GM13977 (cell line): ENCODE measurements around the gene KRT10.

Experiments used
- DNase-seq: peaks from one replicate; pipeline ENCODE4 v3.0.0; 2012; ENCODE audit warnings: low spot score
- CTCF ChIP-seq: IDR thresholded peaks from 2 replicates; pipeline ENCODE4 v1.5.1; 2012; ENCODE audit warnings: mild to moderate bottlenecking, control low read depth; ENCODE audit not compliant: insufficient read depth; ENCODE audit errors: extremely low read depth, missing control alignments
- in situ Hi-C: fragments of 300-500 bp; cut with MboI; formaldehyde crosslinking; loops from one replicate; pipeline ENCODE4 v1.12.0; 2022; ENCODE audit warnings: low sequenced_read_pairs, low pct_unique_long_range_greater_than_20kb, mixed read lengths, inconsistent platforms; ENCODE audit not compliant: unreplicated experiment

Gene KRT10

GRCh38 chr17:40836020-40836419, 13.6 kb upstream of the KRT10 start:
- DNase-seq = no peak
- TF ChIP-seq CTCF = no peak
- in situ Hi-C loops = no loop called here

- TF ChIP-seq CTCF = no peak
- no peak for DNase-seq
- in situ Hi-C loops = no loop called here
Measured at GRCh38 chr17:40833882-40834281, 11.5 kb upstream of the KRT10 start.

GRCh38 chr17:40832840-40833239, 10.4 kb upstream of the KRT10 start:
- TF ChIP-seq CTCF = no peak
- in situ Hi-C loops = no loop called here
- no peak for DNase-seq

- DNase-seq = no peak
- in situ Hi-C loops = no loop called here
- no peak for TF ChIP-seq CTCF
Measured at GRCh38 chr17:40830085-40830776, 7.8 kb upstream of the KRT10 start.

- no peak for DNase-seq
Measured at GRCh38 chr17:40828454-40829044, 6.1 kb upstream of the KRT10 start.

GRCh38 chr17:40827746-40828453, 5.5 kb upstream of the KRT10 start:
- TF ChIP-seq CTCF = no peak
- no peak for DNase-seq
- in situ Hi-C loops = no loop called here

More at GRCh38 chr17:40828454-40829044, 6.1 kb upstream of the KRT10 start:
- in situ Hi-C loops = no loop called here
- no peak for TF ChIP-seq CTCF
